Neural progenitor cell (in vitro differentiated cells): Measurements from ENCODE around the gene PYGO2. TPM values are rescaled to one million over a fixed set of nuclear protein-coding genes. Genes with fewer than 3 reads are reported as not detected.

Source experiments
- DNase-seq: peaks from one replicate; pipeline ENCODE4 v3.0.0-alpha.2; 2016; ENCODE audit warnings: low spot score
- H2AFZ ChIP-seq: fragments of 200-600 bp; sonication (generic); replicated peaks from 2 replicates; pipeline ENCODE4 v1.6.1; 2016; ENCODE audit warnings: antibody characterized with exemption
- H3F3A ChIP-seq: fragments of 200-600 bp; sonication (generic); 2 replicates; pipeline ENCODE4 v1.6.1; 2016; ENCODE audit warnings: antibody characterized with exemption, low read depth
- H3K27ac ChIP-seq: fragments of 200-600 bp; sonication (generic); 2 replicates; pipeline ENCODE4 v1.5.1; 2016; ENCODE audit warnings: mild to moderate bottlenecking
- H3K27me3 ChIP-seq: fragments of 200-600 bp; sonication (generic); 2 replicates; pipeline ENCODE4 v1.6.1; 2016; ENCODE audit warnings: mild to moderate bottlenecking, moderate library complexity
- H3K36me3 ChIP-seq: fragments of 200-600 bp; sonication (generic); 2 replicates; pipeline ENCODE4 v1.5.1; 2016
- H3K4me1 ChIP-seq: fragments of 200-600 bp; sonication (generic); 2 replicates; pipeline ENCODE4 v1.6.1; 2016; ENCODE audit warnings: mixed run types
- H3K4me2 ChIP-seq: fragments of 200-600 bp; sonication (generic); 2 replicates; pipeline ENCODE4 v1.6.1; 2016
- H3K4me3 ChIP-seq: fragments of 200-600 bp; sonication (generic); 2 replicates; pipeline ENCODE4 v1.5.1; 2016
- H3K79me2 ChIP-seq: fragments of 200-600 bp; sonication (generic); 2 replicates; pipeline ENCODE4 v1.6.1; 2016; ENCODE audit warnings: low read depth
- H3K9ac ChIP-seq: fragments of 200-600 bp; sonication (generic); 2 replicates; pipeline ENCODE4 v1.6.1; 2016
- H3K9me3 ChIP-seq: fragments of 200-600 bp; sonication (generic); 2 replicates; pipeline ENCODE4 v1.5.1; 2016; ENCODE audit warnings: low read depth
- H4K20me1 ChIP-seq: fragments of 200-600 bp; sonication (generic); 2 replicates; pipeline ENCODE4 v1.6.1; 2016; ENCODE audit warnings: low read depth
- H3K27ac Mint-ChIP-seq: 3 replicates; pipeline ENCODE4 v1.8.0; 2021; ENCODE audit warnings: mixed read lengths
- H3K27me3 Mint-ChIP-seq: 2 replicates; pipeline ENCODE4 v1.8.0; 2022; ENCODE audit warnings: low read depth, mild to moderate bottlenecking, inconsistent platforms, moderate library complexity, mixed read lengths; ENCODE audit not compliant: insufficient read depth
- H3K36me3 Mint-ChIP-seq: 3 replicates; pipeline ENCODE4 v1.8.0; 2021; ENCODE audit warnings: mixed read lengths
- H3K4me1 Mint-ChIP-seq: 3 replicates; pipeline ENCODE4 v1.8.0; 2021; ENCODE audit warnings: mixed read lengths
- H3K4me3 Mint-ChIP-seq: 3 replicates; pipeline ENCODE4 v1.8.0; 2021; ENCODE audit warnings: mild to moderate bottlenecking, moderate library complexity, mixed read lengths
- H3K9me3 Mint-ChIP-seq: 3 replicates; pipeline ENCODE4 v1.8.0; 2020; ENCODE audit warnings: mixed read lengths
- CTCF ChIP-seq: fragments of 200-600 bp; sonication (generic); IDR thresholded peaks from 2 replicates; pipeline ENCODE4 v1.5.1; 2017; ENCODE audit warnings: antibody characterized with exemption, mild to moderate bottlenecking
- EZH2 ChIP-seq: fragments of 200-600 bp; sonication (generic); IDR thresholded peaks from 2 replicates; pipeline ENCODE4 v1.6.1; 2017; ENCODE audit warnings: antibody characterized with exemption, mild to moderate bottlenecking, moderate library complexity
- EZH2phosphoT487 ChIP-seq: fragments of 200-600 bp; sonication (generic); IDR thresholded peaks from 2 replicates; pipeline ENCODE4 v1.6.1; 2017; ENCODE audit warnings: antibody characterized with exemption
- total RNA-seq: library from RNA; depleted of rRNA; stranded (reverse); fragments of >200 nt; gene quantifications from 2 replicates; pipeline ENCODE4 v1.2.3, GENCODE V29; 2015; ENCODE audit warnings: low replicate concordance

Gene PYGO2
- total RNA-seq, 1 donor from 2014 or later = 32.1 TPM

GRCh38 chr1:154972213-154972516 lies 10.6 kb upstream of the PYGO2 start:
- TF ChIP-seq CTCF (no peak), EZH2 (no peak), EZH2phosphoT487 (no peak)
- H3K36me3 Mint-ChIP-seq = peaks cover 6% of the 10 kb centered on the region
- H3K9me3 ChIP-seq = no peaks in the 10 kb centered on the region
- peak overlapping the region; percentile 64 for H3K4me3 ChIP-seq
- H3K4me3 Mint-ChIP-seq = no peak overlapping the region
- H3K36me3 ChIP-seq = no peaks in the 10 kb centered on the region
- no peak for DNase-seq
- H3K9ac ChIP-seq = no peak overlapping the region
- H3K27me3 Mint-ChIP-seq = peaks cover 3% of the 10 kb centered on the region
- H3K27me3 ChIP-seq = no peaks in the 10 kb centered on the region
- no peak overlapping the region for H2AFZ ChIP-seq
- H3K27ac ChIP-seq = peak overlapping the region; percentile 88
- peaks cover 28% of the 10 kb centered on the region for H4K20me1 ChIP-seq
- H3K27ac Mint-ChIP-seq = peak overlapping the region; percentile 92
- peaks cover 66% of the 10 kb centered on the region for H3K79me2 ChIP-seq
- no peaks in the 10 kb centered on the region for H3K9me3 Mint-ChIP-seq
- peaks cover 46% of the 10 kb centered on the region for H3K4me1 ChIP-seq
- H3K4me2 ChIP-seq = peak overlapping the region; percentile 70
- H3F3A ChIP-seq = peaks cover 44% of the 10 kb centered on the region
- H3K4me1 Mint-ChIP-seq = peaks cover 40% of the 10 kb centered on the region

GRCh38 chr1:154971341-154971998 lies 9.9 kb upstream of the PYGO2 start:
- Mint-ChIP-seq H3K4me3 (peak overlapping the region; percentile 83), H3K27ac (peak overlapping the region; percentile 96), H3K4me1 (peaks cover 40% of the 10 kb centered on the region), H3K9me3 (no peaks in the 10 kb centered on the region), H3K36me3 (peaks cover 6% of the 10 kb centered on the region), H3K27me3 (peaks cover 3% of the 10 kb centered on the region)
- H3K4me3 ChIP-seq = peak overlapping the region; percentile 51
- H4K20me1 ChIP-seq = peaks cover 21% of the 10 kb centered on the region
- no peak for TF ChIP-seq EZH2phosphoT487
- no peak for TF ChIP-seq CTCF
- TF ChIP-seq EZH2 = no peak
- peaks cover 42% of the 10 kb centered on the region for H3K4me1 ChIP-seq
- H3K4me2 ChIP-seq = peak overlapping the region; percentile 91
- H2AFZ ChIP-seq = no peak overlapping the region
- DNase-seq = no peak
- H3K27me3 ChIP-seq = no peaks in the 10 kb centered on the region
- H3F3A ChIP-seq = peaks cover 44% of the 10 kb centered on the region
- no peaks in the 10 kb centered on the region for H3K9me3 ChIP-seq
- peak overlapping the region; percentile 43 for H3K27ac ChIP-seq
- no peak overlapping the region for H3K9ac ChIP-seq
- no peaks in the 10 kb centered on the region for H3K36me3 ChIP-seq
- H3K79me2 ChIP-seq = peaks cover 61% of the 10 kb centered on the region

- Mint-ChIP-seq H3K4me3 (peak within 1 kb of the TSS; percentile 83), H3K4me1 (peaks cover 40% of the 10 kb centered on the region), H3K36me3 (peaks cover 7% of the 10 kb centered on the region), H3K27me3 (peaks cover 3% of the 10 kb centered on the region), H3K27ac (peak within 1 kb of the TSS; percentile 96), H3K9me3 (no peaks in the 10 kb centered on the region)
- H3F3A ChIP-seq = peaks cover 44% of the 10 kb centered on the region
- DNase-seq = peak; percentile 96
- TF ChIP-seq CTCF (no peak), EZH2phosphoT487 (no peak), EZH2 (no peak)
- H3K4me3 ChIP-seq = peak within 1 kb of the TSS; percentile 51
- H3K9ac ChIP-seq = peak within 1 kb of the TSS; percentile 51
- peaks cover 35% of the 10 kb centered on the region for H3K4me1 ChIP-seq
- peaks cover 14% of the 10 kb centered on the region for H4K20me1 ChIP-seq
- no peaks in the 10 kb centered on the region for H3K36me3 ChIP-seq
- H3K9me3 ChIP-seq = no peaks in the 10 kb centered on the region
- peaks cover 54% of the 10 kb centered on the region for H3K79me2 ChIP-seq
- peak within 1 kb of the TSS; percentile 91 for H3K4me2 ChIP-seq
- H3K27ac ChIP-seq = peak within 1 kb of the TSS; percentile 43
- H3K27me3 ChIP-seq = no peaks in the 10 kb centered on the region
- H2AFZ ChIP-seq = no peak within 1 kb of the TSS
These were observed 9.2 kb upstream of the PYGO2 start, which contains the start of gene SHC1 for GRCh38 chr1:154970631-154971340. Gene SHC1, minus strand, starts transcription at chr1:154970747. Its CDS starts 221 bp downstream, at chr1:154970526.
